ENCODE data around the gene BOC. TPM values are rescaled to one million over a fixed set of nuclear protein-coding genes. Genes with fewer than 3 reads are reported as not detected.

BOC gene
- total and polyA plus RNA-seq, 2 experiments from 2014 or later = 2.1 to 4.1 TPM

- Mint-ChIP-seq H3K36me3 (ENCODE audit: low read depth) (no peaks in the 10 kb centered on the region), H3K4me1 (peaks cover 30% of the 10 kb centered on the region), H3K9me3 (no peaks in the 10 kb centered on the region), H3K27ac (no peak overlapping the region), H3K4me3 (no peak overlapping the region), H3K27me3 (ENCODE audit: insufficient read depth, low read depth, poor library complexity) (no peaks in the 10 kb centered on the region)
- Histone ChIP-seq H4K20me1 (replicated peaks; ENCODE audit: insufficient read depth) (no peaks in the 10 kb centered on the region), H3K79me2 (replicated peaks; ENCODE audit: insufficient read depth) (no peaks in the 10 kb centered on the region), H3K27me3 (ENCODE audit: insufficient read depth) (no peaks in the 10 kb centered on the region), H3K36me3 (ENCODE audit: insufficient read depth) (no peaks in the 10 kb centered on the region), H3K4me2 (no peak overlapping the region), H2AFZ (no peak overlapping the region), H3K4me1 (ENCODE audit: insufficient read depth) (peaks cover 7% of the 10 kb centered on the region; the same call in 1 of the 2 replicates), H3K4me3 (no peak overlapping the region), H3K27ac (ENCODE audit: low read depth) (no peak overlapping the region), H3F3A (replicated peaks; ENCODE audit: low read depth) (no peaks in the 10 kb centered on the region), H3K9me2 (ENCODE audit: insufficient read depth) (no peaks in the 10 kb centered on the region)
- ATAC-seq (no peak), DNase-seq (ENCODE audit: low spot score) (no peak)
- TF ChIP-seq JUNB (IDR thresholded peaks at IDR 0.05; ENCODE audit: unreplicated experiment) (no peak), CTCF (conservative IDR thresholded peaks at IDR 0.05; ENCODE audit: low read depth in 2 of 2) (no peak), CREB1 (CRISPR knock-in tag; IDR thresholded peaks at IDR 0.05; ENCODE audit: low read depth) (no peak), POLR2AphosphoS5 (IDR thresholded peaks at IDR 0.05; ENCODE audit: low read depth) (no peak), NANOG (IDR thresholded peaks at IDR 0.05; ENCODE audit: borderline replicate concordance) (no peak), EZH2phosphoT487 (IDR thresholded peaks at IDR 0.05; ENCODE audit: unreplicated experiment) (no peak), REST (IDR thresholded peaks at IDR 0.05; ENCODE audit: unreplicated experiment) (no peak), ZNF114 (CRISPR knock-in tag; IDR thresholded peaks at IDR 0.05) (no peak), ZNF462 (CRISPR knock-in tag; IDR thresholded peaks at IDR 0.05) (no peak), ZNF331 (CRISPR knock-in tag; IDR thresholded peaks at IDR 0.05; ENCODE audit: low read depth) (no peak), STAT1 (IDR thresholded peaks at IDR 0.05; ENCODE audit: unreplicated experiment) (no peak), ETS1 (IDR thresholded peaks at IDR 0.05) (no peak)
Measured at GRCh38 chr3:113259196-113259595, 47.8 kb downstream of the BOC start.
